Measurements from ENCODE around the gene UBTD1. TPM values are rescaled to one million over a fixed set of nuclear protein-coding genes. Genes with fewer than 3 reads are reported as not detected.
A peak's percentile ranks its signal among the peaks of the same experiment; 100 is the strongest.
"Not testable (repeated sequence)": the region's sequence is repeated elsewhere in the genome, so short reads cannot be mapped to it uniquely, and the experiment has no call there.

Gene UBTD1
- polyA plus RNA-seq, 5 donors, result 12.8 to 28.0 (median 18.2) TPM

DNA sequence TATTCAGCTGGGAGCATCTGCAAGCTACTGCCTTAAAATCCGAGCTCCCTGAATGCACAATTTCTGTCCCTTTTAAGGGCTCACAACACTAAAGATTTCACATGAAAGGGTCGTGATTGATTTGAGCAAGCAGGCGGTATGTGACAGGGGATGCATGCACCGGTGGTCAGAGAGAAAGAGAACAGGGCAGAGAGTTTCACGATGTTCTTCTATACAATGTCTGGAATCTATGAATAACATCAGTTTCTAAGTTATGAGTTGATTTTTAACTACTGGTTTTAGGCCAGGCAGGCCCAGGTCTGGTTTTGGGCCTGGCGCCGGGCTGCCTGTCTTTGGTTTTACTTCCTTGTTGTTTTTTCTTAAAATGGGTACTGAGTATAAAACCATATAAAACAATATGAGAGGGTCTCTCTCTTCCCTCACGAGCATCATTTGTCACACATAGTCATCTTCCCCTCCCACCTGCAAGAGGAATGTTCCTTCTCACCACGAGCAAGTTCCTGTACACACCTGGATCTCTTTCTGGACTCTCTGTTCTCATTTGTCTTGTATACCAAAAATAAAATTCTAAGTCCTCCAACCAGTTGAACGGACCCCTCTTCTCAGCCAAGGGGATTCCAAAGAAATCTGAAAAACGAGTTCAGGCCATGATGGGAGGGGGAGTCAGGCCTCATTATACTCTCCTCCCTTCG, 62.8 kb downstream of the UBTD1 start:
- not testable (repeated sequence) for DNase-seq

DNA sequence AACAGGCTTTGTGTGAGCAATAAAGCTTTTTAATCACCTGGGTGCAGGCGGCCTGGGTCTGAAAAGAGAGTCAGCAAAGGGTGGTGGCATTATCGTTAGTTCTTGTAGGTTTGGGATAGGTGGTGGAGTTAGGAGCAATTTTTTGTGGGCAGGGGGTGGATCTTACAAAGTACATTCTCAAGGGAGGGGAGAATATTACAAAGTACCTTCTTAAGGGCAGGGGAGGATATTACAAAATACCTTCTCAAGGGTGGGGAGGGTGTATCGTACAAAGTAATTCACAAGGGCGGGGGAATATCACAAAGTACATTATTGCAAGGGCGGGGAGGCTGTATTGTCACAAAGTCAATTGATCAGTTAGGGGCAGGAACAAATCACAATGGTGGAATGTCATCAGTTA, 63.6 kb downstream of the UBTD1 start:
- not testable (repeated sequence) for DNase-seq

- no peak for DNase-seq
Observed at GRCh38 chr10:97563337-97563736, 64.6 kb downstream of the UBTD1 start.

DNA sequence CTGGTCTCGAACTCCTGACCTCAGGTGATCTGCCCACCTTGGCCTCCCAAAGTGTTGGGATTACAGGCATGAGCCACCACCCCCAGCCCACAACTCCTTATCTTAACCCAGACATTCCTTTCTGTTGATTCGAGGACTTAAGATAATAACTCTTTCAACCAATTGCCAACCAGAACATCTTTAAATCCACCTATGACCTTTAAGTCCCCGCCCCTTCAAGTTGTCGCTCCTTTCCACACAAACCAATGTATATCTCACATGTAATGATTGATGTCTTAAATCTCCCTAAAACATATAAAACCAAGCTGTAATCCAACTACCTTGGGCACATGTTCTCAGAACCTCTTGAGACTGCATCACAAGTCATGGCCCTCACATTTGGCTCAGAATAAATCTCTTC, 66.1 kb downstream of the UBTD1 start:
- DNase-seq, result no peak

- no peak for DNase-seq
Observed at GRCh38 chr10:97566336-97566996, 67.7 kb downstream of the UBTD1 start.

DNA sequence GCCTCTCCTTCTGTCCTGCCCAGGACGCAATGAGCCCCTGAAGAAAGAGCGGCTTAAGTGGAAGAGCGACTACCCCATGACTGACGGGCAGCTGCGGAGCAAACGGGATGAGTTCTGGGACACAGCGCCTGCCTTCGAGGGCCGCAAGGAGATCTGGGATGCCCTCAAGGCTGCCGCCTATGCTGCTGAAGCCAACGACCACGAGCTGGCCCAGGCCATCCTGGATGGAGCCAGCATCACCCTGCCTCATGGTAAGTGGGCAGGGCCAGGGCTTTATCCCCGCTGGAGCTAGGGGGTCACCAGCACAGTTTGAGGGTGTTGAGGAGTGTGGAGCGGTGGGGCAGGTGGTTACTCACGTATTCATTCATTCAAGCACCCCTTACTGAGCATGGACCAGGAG, 69.2 kb downstream of the UBTD1 start:
- no peak for DNase-seq

DNA sequence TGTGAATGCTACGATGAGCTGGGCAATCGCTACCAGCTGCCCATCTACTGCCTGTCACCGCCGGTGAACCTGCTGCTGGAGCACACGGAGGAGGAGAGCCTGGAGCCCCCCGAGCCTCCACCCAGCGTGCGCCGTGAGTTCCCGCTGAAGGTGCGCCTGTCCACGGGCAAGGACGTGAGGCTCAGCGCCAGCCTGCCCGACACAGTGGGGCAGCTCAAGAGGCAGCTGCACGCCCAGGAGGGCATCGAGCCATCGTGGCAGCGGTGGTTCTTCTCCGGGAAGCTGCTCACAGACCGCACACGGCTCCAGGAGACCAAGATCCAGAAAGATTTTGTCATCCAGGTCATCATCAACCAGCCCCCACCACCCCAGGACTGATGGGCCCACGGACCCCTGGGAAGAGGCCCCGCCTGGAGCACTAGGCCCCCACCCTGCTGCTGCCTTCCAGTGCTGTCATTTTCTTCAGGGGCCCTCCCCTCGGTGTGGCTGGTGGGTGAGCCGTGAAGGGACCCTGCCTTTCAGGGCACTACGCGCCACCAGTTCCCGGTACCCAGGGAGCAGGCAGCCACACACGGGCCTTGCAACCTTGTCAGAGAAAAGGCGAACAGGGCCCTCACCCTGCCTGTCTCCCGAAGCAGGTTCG, 71.5 kb downstream of the UBTD1 start:
- DNase-seq, result no peak

DNA sequence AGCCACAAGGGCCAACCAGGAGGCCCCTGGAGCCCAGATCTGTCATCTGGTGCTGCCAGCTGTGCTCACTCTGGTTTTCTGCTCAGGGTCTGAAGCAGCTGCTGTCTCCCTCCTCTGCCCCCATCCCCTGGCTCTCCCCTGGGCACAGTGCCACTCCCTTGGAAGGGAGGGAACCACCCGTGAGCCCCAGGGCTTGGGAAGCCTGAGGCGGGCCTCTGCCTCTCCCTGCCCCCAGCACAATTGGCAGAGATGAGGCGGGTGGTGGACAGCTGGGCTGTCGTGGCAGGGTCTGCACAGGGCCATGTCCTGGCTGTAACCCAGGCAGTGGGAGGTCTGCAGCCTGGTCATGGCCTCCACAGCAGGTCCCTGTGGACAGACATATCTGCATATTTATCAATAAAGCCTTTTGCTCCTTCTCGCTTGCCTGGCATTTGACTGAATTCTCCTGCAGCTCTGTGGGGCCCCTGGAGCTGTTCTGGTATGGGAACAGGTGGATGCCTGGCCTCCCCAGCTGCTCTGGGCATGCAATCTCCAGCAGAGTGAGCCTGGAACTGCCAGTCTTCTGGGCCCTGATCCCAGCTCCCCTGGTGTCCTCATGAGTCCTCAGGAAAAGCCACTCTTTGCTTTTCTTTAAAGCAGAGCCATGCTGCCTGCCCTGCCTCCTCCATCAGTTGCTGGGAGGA, 72.2 kb downstream of the UBTD1 start:
- DNase-seq, result no peak

- DNase-seq, result no peak
Observed at GRCh38 chr10:97571622-97572021, 72.9 kb downstream of the UBTD1 start.

- DNase-seq, result peak; percentile 36 to 46
Observed at GRCh38 chr10:97572214-97572989, 73.7 kb downstream of the UBTD1 start, which contains the start of gene ANKRD2. TSS of gene ANKRD2 (plus strand) at chr10:97572779. CDS start at chr10:97572789, 10 bp downstream.

DNA sequence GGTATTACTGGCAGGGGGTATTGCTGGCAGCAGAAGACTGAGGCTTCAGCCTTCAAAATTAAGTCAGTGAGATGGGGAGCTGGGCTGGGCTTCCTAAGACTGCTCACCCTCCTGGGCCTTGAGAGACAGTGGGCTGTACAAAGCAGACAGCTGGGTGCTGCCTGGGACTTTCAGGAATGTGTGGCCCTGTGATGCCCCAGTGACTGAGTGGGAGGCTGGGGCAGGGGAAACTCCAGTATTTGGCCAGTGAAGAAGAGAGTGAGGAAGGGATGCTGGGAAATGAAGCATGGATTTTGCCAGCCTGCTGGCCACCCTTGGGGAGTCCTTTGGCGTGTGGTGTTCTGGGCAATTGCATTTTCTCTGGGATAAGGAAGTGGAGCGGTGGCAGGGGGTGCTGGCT, 74.3 kb downstream of the UBTD1 start:
- DNase-seq, result no peak

DNA sequence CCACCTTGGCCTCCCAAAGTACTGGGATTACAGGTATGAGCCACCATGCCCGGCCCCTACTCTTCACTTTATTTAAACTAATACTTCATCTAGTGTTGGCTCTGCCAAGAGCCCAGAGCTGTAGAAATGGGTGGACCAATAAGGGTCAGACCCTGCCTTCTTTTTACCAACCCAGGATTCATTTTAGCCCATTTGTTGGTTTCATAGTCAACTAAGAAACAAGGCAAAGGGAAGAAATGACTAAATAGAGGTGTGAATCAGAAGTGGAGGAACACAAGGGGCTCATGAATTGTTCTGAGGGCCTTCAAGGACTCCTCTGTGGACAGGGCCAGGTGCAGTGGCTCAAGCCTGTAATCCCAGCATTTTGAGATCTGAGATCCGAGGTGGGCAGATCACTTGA, 74.9 kb downstream of the UBTD1 start:
- no peak for DNase-seq

- no peak for DNase-seq
Observed at GRCh38 chr10:97574374-97575126, 75.8 kb downstream of the UBTD1 start.

- no peak for DNase-seq
Observed at GRCh38 chr10:97575127-97575668, 76.5 kb downstream of the UBTD1 start.

DNA sequence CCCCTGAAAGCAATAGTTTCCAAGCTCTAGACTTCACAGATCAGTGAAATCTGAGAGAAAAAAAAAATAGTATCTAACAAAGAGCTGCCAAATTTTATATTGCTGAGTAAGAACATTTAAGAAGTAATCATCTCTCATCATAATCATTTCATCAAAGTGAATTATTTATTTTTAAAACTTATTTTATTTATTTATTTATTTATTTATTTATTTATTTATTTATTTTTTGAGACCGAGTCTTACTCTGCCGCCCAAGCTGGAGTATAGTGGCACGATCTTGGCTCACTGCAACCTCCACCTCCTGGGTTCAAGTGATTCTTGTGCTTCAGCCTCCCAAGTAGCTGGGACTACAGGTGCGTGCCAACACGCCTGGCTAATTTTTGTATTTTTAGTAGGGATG, 77.8 kb downstream of the UBTD1 start:
- not testable (repeated sequence) for DNase-seq

DNA sequence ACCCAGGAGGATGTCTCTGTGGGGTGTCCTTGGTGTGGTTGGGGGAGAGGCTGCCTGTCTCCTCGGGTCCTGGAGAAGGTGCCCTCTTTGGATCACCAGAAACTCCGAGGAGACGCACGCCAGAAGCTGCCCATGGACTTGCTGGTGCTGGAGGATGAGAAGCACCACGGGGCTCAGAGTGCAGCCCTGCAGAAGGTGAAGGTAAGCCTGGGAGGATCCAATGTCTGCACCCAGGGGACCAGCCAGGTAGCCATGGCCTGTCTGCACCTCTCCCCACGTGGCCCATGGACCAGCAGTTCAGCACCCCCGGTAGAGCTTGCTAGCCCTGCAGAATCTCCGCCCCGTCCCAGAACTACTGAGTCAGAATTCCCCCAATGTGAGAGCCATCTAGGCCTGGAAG, 79.0 kb downstream of the UBTD1 start:
- no peak for DNase-seq

- DNase-seq, result no peak
Observed at GRCh38 chr10:97578171-97578844, 79.6 kb downstream of the UBTD1 start.

- DNase-seq, result no peak
Observed at GRCh38 chr10:97580421-97581367, 82.0 kb downstream of the UBTD1 start.

DNA sequence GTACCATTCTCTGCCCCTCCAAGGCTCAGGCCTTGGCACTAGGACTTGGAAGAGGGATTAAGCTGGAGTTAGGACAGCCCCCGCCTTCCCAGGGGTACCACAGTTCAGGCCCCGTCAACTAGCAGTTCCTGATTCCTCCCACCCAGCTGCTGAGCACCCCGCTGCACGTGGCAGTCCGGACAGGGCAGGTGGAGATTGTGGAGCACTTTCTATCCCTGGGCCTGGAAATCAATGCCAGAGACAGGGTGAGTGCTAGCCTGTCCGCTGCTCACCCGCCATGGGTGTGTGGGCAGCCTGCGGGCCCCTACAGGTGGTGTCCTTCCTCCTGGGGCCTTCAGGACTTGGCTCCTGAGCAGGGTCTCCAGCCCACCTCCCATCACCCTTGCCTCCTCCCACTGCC, 83.4 kb downstream of the UBTD1 start:
- no peak for DNase-seq
